ENCODE measurements around the gene VEGFA.

Gene VEGFA

GRCh38 chr6:43771858-43772680 is 2.1 kb downstream of the VEGFA start:
- FAIRE-seq (no peak), DNase-seq (ENCODE audit: low spot score) (no peak)

GRCh38 chr6:43772681-43773049 is 2.7 kb downstream of the VEGFA start:
- DNase-seq (ENCODE audit: low spot score) = no peak
- no peak for FAIRE-seq

GRCh38 chr6:43773050-43773979 is 3.3 kb downstream of the VEGFA start:
- no peak for FAIRE-seq
- DNase-seq (ENCODE audit: low spot score) = peak; percentile 38

GRCh38 chr6:43773980-43774775 is 4.2 kb downstream of the VEGFA start:
- FAIRE-seq (no peak), DNase-seq (ENCODE audit: low spot score) (no peak)

GRCh38 chr6:43774776-43775534 is 4.9 kb downstream of the VEGFA start:
- DNase-seq (ENCODE audit: low spot score) (peak; percentile 33), FAIRE-seq (no peak)

GRCh38 chr6:43775535-43775885 is 5.5 kb downstream of the VEGFA start:
- DNase-seq (ENCODE audit: low spot score) = no peak

GRCh38 chr6:43776115-43776798 is 6.2 kb downstream of the VEGFA start:
- FAIRE-seq (no peak), DNase-seq (ENCODE audit: low spot score) (peak; percentile 19)

More at GRCh38 chr6:43775535-43775885, 5.5 kb downstream of the VEGFA start:
- no peak for FAIRE-seq

GRCh38 chr6:43776799-43777776 is 7.1 kb downstream of the VEGFA start:
- FAIRE-seq (no peak), DNase-seq (ENCODE audit: low spot score) (no peak)

GRCh38 chr6:43778131-43778855 is 8.3 kb downstream of the VEGFA start:
- no peak for DNase-seq (ENCODE audit: low spot score)
- FAIRE-seq = no peak

GRCh38 chr6:43778976-43779851 is 9.2 kb downstream of the VEGFA start:
- DNase-seq (ENCODE audit: low spot score) (no peak), FAIRE-seq (no peak)

- FAIRE-seq (no peak), DNase-seq (ENCODE audit: low spot score) (no peak)
These were observed 9.8 kb downstream of the VEGFA start for GRCh38 chr6:43779852-43780236.

GRCh38 chr6:43780293-43780692 is 10.3 kb downstream of the VEGFA start:
- DNase-seq (ENCODE audit: low spot score) = no peak
- FAIRE-seq = no peak

GRCh38 chr6:43780941-43781928 is 11.2 kb downstream of the VEGFA start:
- FAIRE-seq = no peak
- DNase-seq (ENCODE audit: low spot score) = no peak

- FAIRE-seq (no peak), DNase-seq (ENCODE audit: low spot score) (no peak)
These were observed 12.1 kb downstream of the VEGFA start for GRCh38 chr6:43781941-43782704.

- no peak for DNase-seq (ENCODE audit: low spot score)
- no peak for FAIRE-seq
These were observed 12.9 kb downstream of the VEGFA start for GRCh38 chr6:43782764-43783513.
